ENCODE results near the gene SNCAIP.

GRCh38 chr5:122342256-122342655 is 30.2 kb downstream of the SNCAIP start:
- TF ChIP-seq ZNF8 (CRISPR knock-in tag; IDR thresholded peaks at IDR 0.05), result no peak
- no peak for TF ChIP-seq ZNF70 (CRISPR knock-in tag; IDR thresholded peaks at IDR 0.05)
- TF ChIP-seq TSHZ2 (CRISPR knock-in tag; IDR thresholded peaks at IDR 0.05), result no peak

Data from SK-N-SH treated with all-trans-retinoic acid at 6 μM for 48 hours (cell line).